Smooth muscle cell (in vitro differentiated cells): Measurements from ENCODE around the gene SHISAL2B. TPM values are rescaled to one million over a fixed set of nuclear protein-coding genes. Genes with fewer than 3 reads are reported as not detected.
"Not testable (repeated sequence)": the region's sequence is repeated elsewhere in the genome, so short reads cannot be mapped to it uniquely, and the experiment has no call there.

ENCODE experiments used
- DNase-seq: peaks from one replicate; lab custom pipeline; 2025; ENCODE audit not compliant: unreplicated experiment; lab: John Stamatoyannopoulos, UW
- H2AFZ ChIP-seq: fragments of 200-600 bp; sonication (generic); 2 replicates; pipeline ENCODE4 v1.6.0; 2016; ENCODE audit warnings: antibody characterized with exemption, low read depth, mild to moderate bottlenecking
- H3F3A ChIP-seq: fragments of 200-600 bp; sonication (generic); 2 replicates; pipeline ENCODE4 v1.6.0; 2017; ENCODE audit warnings: antibody characterized with exemption, low read depth
- H3K27ac ChIP-seq: fragments of 200-600 bp; sonication (generic); 2 replicates; pipeline ENCODE4 v1.5.1; 2016; ENCODE audit warnings: low read depth, mild to moderate bottlenecking
- H3K27me3 ChIP-seq: fragments of 200-600 bp; sonication (generic); 2 replicates; pipeline ENCODE4 v1.6.1; 2016; ENCODE audit warnings: low read depth, mild to moderate bottlenecking
- H3K36me3 ChIP-seq: fragments of 200-600 bp; sonication (generic); 2 replicates; pipeline ENCODE4 v1.5.1; 2016; ENCODE audit warnings: low read depth
- H3K4me1 ChIP-seq: fragments of 200-600 bp; sonication (generic); 2 replicates; pipeline ENCODE4 v1.5.1; 2016; ENCODE audit warnings: low read depth
- H3K4me2 ChIP-seq: fragments of 200-600 bp; sonication (generic); 2 replicates; pipeline ENCODE4 v1.6.0; 2016; ENCODE audit warnings: mild to moderate bottlenecking
- H3K4me3 ChIP-seq: fragments of 200-600 bp; sonication (generic); 2 replicates; pipeline ENCODE4 v1.5.1; 2016; ENCODE audit warnings: mild to moderate bottlenecking
- H3K79me2 ChIP-seq: fragments of 200-600 bp; sonication (generic); 2 replicates; pipeline ENCODE4 v1.6.0; 2016; ENCODE audit warnings: low read depth, mild to moderate bottlenecking
- H3K9ac ChIP-seq: fragments of 200-600 bp; sonication (generic); 2 replicates; pipeline ENCODE4 v1.6.0; 2016; ENCODE audit warnings: low read depth
- H3K9me3 ChIP-seq: fragments of 200-600 bp; sonication (generic); replicated peaks from 2 replicates; pipeline ENCODE4 v1.5.1; 2016; ENCODE audit warnings: low read depth
- H4K20me1 ChIP-seq: fragments of 200-600 bp; sonication (generic); 2 replicates; pipeline ENCODE4 v1.6.0; 2016; ENCODE audit warnings: low read depth
- WGBS: methylation state at CpG from one replicate; pipeline ENCODE4 v1.1.7; 2016; ENCODE audit warnings: low lambda C conversion rate; 5-methylcytosine and 5-hydroxymethylcytosine counted together
- polyA plus RNA-seq: library from polyadenylated mRNA; unstranded; fragments of >200 nt; fragmentation: Nextera tagmentation; extraction: Ambion mirVana; gene quantifications from 2 replicates; pipeline ENCODE4 v1.2.1, GENCODE V29; 2016
- total RNA-seq: library from RNA; depleted of rRNA; stranded (reverse); fragments of >200 nt; gene quantifications from 2 replicates; pipeline ENCODE4 v1.2.3, GENCODE V29; 2014
- TF ChIP-seq, protein P1 (sequence below): fragments of 200-600 bp; sonication (generic); IDR thresholded peaks from 2 replicates; pipeline ENCODE4 v1.5.1; 2017; ENCODE audit warnings: borderline replicate concordance, mild to moderate bottlenecking, antibody characterized with exemption; ENCODE audit not compliant: insufficient read depth, poor library complexity, severe bottlenecking

SHISAL2B gene
- total and polyA plus RNA-seq, 2 experiments from 2014 or later: not detected

DNA sequence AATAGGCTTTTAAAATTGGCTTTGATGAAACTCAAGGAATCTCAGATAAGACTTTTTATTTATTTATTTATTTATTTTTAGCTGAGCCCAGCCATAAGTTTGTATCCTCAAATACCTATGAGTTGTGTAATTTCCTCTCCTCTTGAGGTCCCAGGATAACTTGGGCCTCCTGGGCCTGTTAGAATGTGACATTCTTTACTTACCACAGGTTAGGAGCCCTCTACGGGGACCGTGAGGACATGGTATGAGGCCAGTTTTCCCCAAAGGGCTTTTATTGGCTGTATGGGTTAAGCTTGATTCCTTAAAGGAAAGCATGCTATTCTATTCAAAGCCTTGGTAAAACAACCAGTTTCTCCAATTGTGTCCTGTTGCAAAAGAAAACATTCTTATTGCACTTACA, 16.9 kb downstream of the SHISAL2B start:
- Histone ChIP-seq H3K4me3 (no peak overlapping the region), H3K4me2 (no peak overlapping the region), H3K9me3 (no peaks in the 10 kb centered on the region), H3K79me2 (no peaks in the 10 kb centered on the region), H3K9ac (no peak overlapping the region), H3K4me1 (no peaks in the 10 kb centered on the region), H3K36me3 (no peaks in the 10 kb centered on the region), H2AFZ (no peak overlapping the region), H4K20me1 (no peaks in the 10 kb centered on the region), H3K27ac (no peak overlapping the region), H3K27me3 (no peaks in the 10 kb centered on the region), H3F3A (no peaks in the 10 kb centered on the region)
- no peak for DNase-seq
- TF ChIP-seq, protein P1, sequence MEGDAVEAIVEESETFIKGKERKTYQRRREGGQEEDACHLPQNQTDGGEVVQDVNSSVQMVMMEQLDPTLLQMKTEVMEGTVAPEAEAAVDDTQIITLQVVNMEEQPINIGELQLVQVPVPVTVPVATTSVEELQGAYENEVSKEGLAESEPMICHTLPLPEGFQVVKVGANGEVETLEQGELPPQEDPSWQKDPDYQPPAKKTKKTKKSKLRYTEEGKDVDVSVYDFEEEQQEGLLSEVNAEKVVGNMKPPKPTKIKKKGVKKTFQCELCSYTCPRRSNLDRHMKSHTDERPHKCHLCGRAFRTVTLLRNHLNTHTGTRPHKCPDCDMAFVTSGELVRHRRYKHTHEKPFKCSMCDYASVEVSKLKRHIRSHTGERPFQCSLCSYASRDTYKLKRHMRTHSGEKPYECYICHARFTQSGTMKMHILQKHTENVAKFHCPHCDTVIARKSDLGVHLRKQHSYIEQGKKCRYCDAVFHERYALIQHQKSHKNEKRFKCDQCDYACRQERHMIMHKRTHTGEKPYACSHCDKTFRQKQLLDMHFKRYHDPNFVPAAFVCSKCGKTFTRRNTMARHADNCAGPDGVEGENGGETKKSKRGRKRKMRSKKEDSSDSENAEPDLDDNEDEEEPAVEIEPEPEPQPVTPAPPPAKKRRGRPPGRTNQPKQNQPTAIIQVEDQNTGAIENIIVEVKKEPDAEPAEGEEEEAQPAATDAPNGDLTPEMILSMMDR: no peak
- WGBS: 71% methylated on average over 2 of the region's 2 CpGs

DNA sequence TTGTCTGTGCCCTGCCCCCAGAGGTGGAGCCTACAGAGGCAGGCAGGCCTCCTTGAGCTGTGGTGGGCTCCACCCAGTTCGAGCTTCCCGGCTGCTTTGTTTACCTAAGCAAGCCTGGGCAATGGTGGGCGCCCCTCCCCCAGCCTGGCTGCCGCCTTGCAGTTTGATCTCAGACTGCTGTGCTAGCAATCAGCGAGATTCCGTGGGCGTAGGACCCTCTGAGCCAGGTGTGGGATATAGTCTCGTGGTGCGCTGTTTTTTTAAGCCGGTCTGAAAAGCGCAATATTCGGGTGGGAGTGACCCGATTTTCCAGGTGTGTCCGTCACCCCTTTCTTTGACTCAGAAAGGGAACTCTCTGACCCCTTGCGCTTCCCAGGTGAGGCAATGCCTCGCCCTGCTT, 24.2 kb downstream of the SHISAL2B start:
- H3K4me2 ChIP-seq, H3K79me2 ChIP-seq, H2AFZ ChIP-seq, H3K9me3 ChIP-seq, H3K9ac ChIP-seq, H3F3A ChIP-seq, H3K36me3 ChIP-seq, H3K4me3 ChIP-seq, H3K4me1 ChIP-seq, H3K27ac ChIP-seq, H3K27me3 ChIP-seq, H4K20me1 ChIP-seq, DNase-seq: not testable (repeated sequence)
- WGBS: 92% methylated on average over 14 of the region's 16 CpGs

DNA sequence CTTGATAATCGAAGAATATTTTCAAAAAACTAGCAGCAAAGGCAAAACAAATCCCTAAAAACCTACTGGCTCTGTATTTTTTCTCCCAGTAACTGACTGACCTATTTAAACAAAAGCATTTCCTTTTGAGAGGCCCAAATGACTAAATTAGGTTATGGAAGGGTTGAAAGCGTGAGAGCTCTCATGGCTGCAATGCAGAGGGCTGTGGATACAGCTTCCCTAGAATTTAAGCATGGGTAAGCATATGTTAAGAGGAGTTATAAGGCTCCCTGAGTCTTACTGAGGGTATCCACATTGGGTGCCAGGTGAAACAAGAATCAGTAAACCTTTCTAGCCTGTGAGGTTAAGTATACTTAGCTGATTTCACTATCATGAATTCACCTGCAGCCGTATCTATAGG, 32.3 kb downstream of the SHISAL2B start:
- Histone ChIP-seq H3K4me1 (no peaks in the 10 kb centered on the region), H3K9ac (no peak overlapping the region), H3K9me3 (no peaks in the 10 kb centered on the region), H3K4me2 (no peak overlapping the region), H3K79me2 (no peaks in the 10 kb centered on the region), H3F3A (no peaks in the 10 kb centered on the region), H3K36me3 (peaks cover 8% of the 10 kb centered on the region), H3K27me3 (no peaks in the 10 kb centered on the region), H3K4me3 (no peak overlapping the region), H4K20me1 (no peaks in the 10 kb centered on the region), H3K27ac (no peak overlapping the region), H2AFZ (no peak overlapping the region)
- DNase-seq: no peak
- 98% methylated on average over 3 of the region's 3 CpGs for WGBS
- TF ChIP-seq, protein P1: no peak

DNA sequence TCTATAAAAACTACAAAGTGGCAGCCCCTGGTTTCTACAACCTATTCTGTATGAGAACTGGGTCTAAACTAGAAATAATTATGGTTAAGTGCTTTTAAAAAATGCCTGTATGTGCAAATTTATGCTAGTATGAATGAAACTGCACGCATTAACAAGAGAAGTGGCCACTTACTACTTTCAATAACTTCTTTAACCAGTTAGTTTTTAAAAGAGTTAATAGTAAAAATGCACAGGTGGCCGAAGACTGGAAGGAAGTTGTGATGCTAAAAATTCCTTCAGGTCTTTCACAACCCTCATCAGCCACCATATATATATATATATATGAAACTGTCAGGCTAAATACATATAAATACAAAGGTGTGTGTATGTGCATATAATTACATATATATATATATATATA, 36.8 kb downstream of the SHISAL2B start:
- H3K4me1 ChIP-seq: no peaks in the 10 kb centered on the region
- H4K20me1 ChIP-seq: peaks cover 22% of the 10 kb centered on the region
- H3K4me2 ChIP-seq: no peak overlapping the region
- no peak overlapping the region for H3K27ac ChIP-seq
- H3K4me3 ChIP-seq: no peak overlapping the region
- TF ChIP-seq, protein P1: no peak
- no peaks in the 10 kb centered on the region for H3F3A ChIP-seq
- H2AFZ ChIP-seq: no peak overlapping the region
- H3K9ac ChIP-seq: no peak overlapping the region
- peaks cover 8% of the 10 kb centered on the region for H3K36me3 ChIP-seq
- no peak for DNase-seq
- no peaks in the 10 kb centered on the region for H3K9me3 ChIP-seq
- no peaks in the 10 kb centered on the region for H3K27me3 ChIP-seq
- peaks cover 5% of the 10 kb centered on the region for H3K79me2 ChIP-seq
- 94% methylated on average over 2 of the region's 2 CpGs for WGBS
